SU-DHL-6 (cell line): ENCODE results near the gene OBP2A.
"Not testable (repeated sequence)": the region's sequence is repeated elsewhere in the genome, so short reads cannot be mapped to it uniquely, and the experiment has no call there.

ENCODE experiments used
- H2AFZ ChIP-seq: fragments of 200-600 bp; sonication (generic); 2 replicates; pipeline ENCODE4 v1.6.1; 2014; ENCODE audit warnings: low read depth, mild to moderate bottlenecking, moderate library complexity, mixed read lengths, antibody characterized with exemption, low read length; ENCODE audit not compliant: severe bottlenecking
- H3F3A ChIP-seq: fragments of 200-600 bp; shearing (Covaris generic); 2 replicates; pipeline ENCODE4 v1.6.0; 2016; ENCODE audit warnings: antibody characterized with exemption, mild to moderate bottlenecking; ENCODE audit not compliant: insufficient read depth
- H3K27ac ChIP-seq: fragments of 200-600 bp; sonication (generic); 2 replicates; pipeline ENCODE4 v1.5.1; 2016; ENCODE audit warnings: low read depth, mild to moderate bottlenecking, low read length, moderate library complexity, mixed read lengths
- H3K27me3 ChIP-seq: fragments of 200-600 bp; sonication (generic), shearing (Covaris generic); 2 replicates; pipeline ENCODE4 v1.6.0; 2014; ENCODE audit warnings: mild to moderate bottlenecking, low read length
- H3K36me3 ChIP-seq: fragments of 200-600 bp; sonication (generic); 2 replicates; pipeline ENCODE4 v1.6.1; 2014; ENCODE audit warnings: mild to moderate bottlenecking, low read length, mixed read lengths
- H3K4me2 ChIP-seq: fragments of 300-600, 200-600 bp; shearing (Covaris generic), sonication (generic); 2 replicates; pipeline ENCODE4 v1.6.0; 2014; ENCODE audit warnings: low read length, low read depth, mild to moderate bottlenecking; ENCODE audit not compliant: poor library complexity, severe bottlenecking
- H3K4me3 ChIP-seq: fragments of 200-600 bp; sonication (generic); 2 replicates; pipeline ENCODE4 v1.5.1; 2014; ENCODE audit warnings: antibody characterized with exemption, low read length, mild to moderate bottlenecking, mixed read lengths; ENCODE audit not compliant: insufficient read depth, poor library complexity, severe bottlenecking
- H3K79me2 ChIP-seq: fragments of 200-600 bp; sonication (generic); 2 replicates; pipeline ENCODE4 v1.6.1; 2014; ENCODE audit warnings: mild to moderate bottlenecking, low read length, moderate library complexity; ENCODE audit not compliant: insufficient read depth
- H3K9ac ChIP-seq: fragments of 200-600 bp; sonication (generic); 2 replicates; pipeline ENCODE4 v1.7.0; 2014; ENCODE audit warnings: mild to moderate bottlenecking, low read length
- H3K9me2 ChIP-seq: fragments of 200-600 bp; sonication (generic); replicated peaks from 2 replicates; pipeline ENCODE4 v1.6.1; 2014; ENCODE audit warnings: low read length; ENCODE audit not compliant: insufficient read depth
- H3K9me3 ChIP-seq: fragments of 200-600 bp; sonication (generic); 2 replicates; pipeline ENCODE4 v1.6.1; 2014; ENCODE audit warnings: low read length, mixed read lengths; ENCODE audit not compliant: insufficient read depth
- H4K20me1 ChIP-seq: fragments of 200-600 bp; sonication (generic); 2 replicates; pipeline ENCODE4 v1.6.1; 2014; ENCODE audit warnings: low read depth, mild to moderate bottlenecking, antibody characterized with exemption, low read length, moderate library complexity, mixed read lengths
- EZH2phosphoT487 ChIP-seq: fragments of 200-600 bp; sonication (generic), shearing (Covaris generic); conservative IDR thresholded peaks from 2 replicates; pipeline ENCODE4 v1.6.1; 2018; ENCODE audit warnings: mild to moderate bottlenecking, antibody characterized with exemption, low read length, moderate library complexity, mixed read lengths
- TF ChIP-seq, protein P1 (sequence below): fragments of 200-600 bp; sonication (generic); IDR thresholded peaks from one replicate; pipeline ENCODE4 v1.5.1; 2017; ENCODE audit warnings: antibody characterized with exemption, mild to moderate bottlenecking, low read length, moderate library complexity; ENCODE audit not compliant: insufficient read depth, poor library complexity, severe bottlenecking

OBP2A gene

GRCh38 chr9:135533674-135534073 lies 12.3 kb upstream of the OBP2A start:
- TF ChIP-seq EZH2phosphoT487, result no peak
- TF ChIP-seq, protein P1, sequence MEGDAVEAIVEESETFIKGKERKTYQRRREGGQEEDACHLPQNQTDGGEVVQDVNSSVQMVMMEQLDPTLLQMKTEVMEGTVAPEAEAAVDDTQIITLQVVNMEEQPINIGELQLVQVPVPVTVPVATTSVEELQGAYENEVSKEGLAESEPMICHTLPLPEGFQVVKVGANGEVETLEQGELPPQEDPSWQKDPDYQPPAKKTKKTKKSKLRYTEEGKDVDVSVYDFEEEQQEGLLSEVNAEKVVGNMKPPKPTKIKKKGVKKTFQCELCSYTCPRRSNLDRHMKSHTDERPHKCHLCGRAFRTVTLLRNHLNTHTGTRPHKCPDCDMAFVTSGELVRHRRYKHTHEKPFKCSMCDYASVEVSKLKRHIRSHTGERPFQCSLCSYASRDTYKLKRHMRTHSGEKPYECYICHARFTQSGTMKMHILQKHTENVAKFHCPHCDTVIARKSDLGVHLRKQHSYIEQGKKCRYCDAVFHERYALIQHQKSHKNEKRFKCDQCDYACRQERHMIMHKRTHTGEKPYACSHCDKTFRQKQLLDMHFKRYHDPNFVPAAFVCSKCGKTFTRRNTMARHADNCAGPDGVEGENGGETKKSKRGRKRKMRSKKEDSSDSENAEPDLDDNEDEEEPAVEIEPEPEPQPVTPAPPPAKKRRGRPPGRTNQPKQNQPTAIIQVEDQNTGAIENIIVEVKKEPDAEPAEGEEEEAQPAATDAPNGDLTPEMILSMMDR, result no peak
- Histone ChIP-seq H3K9me2 (no peaks in the 10 kb centered on the region), H3K36me3 (no peaks in the 10 kb centered on the region), H3K9me3 (no peaks in the 10 kb centered on the region), H2AFZ (no peak overlapping the region), H3K9ac (no peak overlapping the region), H3K4me2 (no peak overlapping the region), H3K27me3 (no peaks in the 10 kb centered on the region), H3K4me3 (no peak overlapping the region), H3F3A (no peaks in the 10 kb centered on the region), H3K79me2 (no peaks in the 10 kb centered on the region), H3K27ac (no peak overlapping the region), H4K20me1 (no peaks in the 10 kb centered on the region)

- H2AFZ ChIP-seq, H3K27me3 ChIP-seq, H3K9me3 ChIP-seq, H3K36me3 ChIP-seq, H3K27ac ChIP-seq, H3K9me2 ChIP-seq, H3K4me2 ChIP-seq, H3K9ac ChIP-seq, H4K20me1 ChIP-seq, H3K4me3 ChIP-seq, H3K79me2 ChIP-seq, H3F3A ChIP-seq: not testable (repeated sequence)
Observed at GRCh38 chr9:135534192-135534711, 11.7 kb upstream of the OBP2A start.

- H4K20me1 ChIP-seq, H3F3A ChIP-seq, H3K9me3 ChIP-seq, H3K4me2 ChIP-seq, H3K79me2 ChIP-seq, H3K27ac ChIP-seq, H3K4me3 ChIP-seq, H2AFZ ChIP-seq, H3K9me2 ChIP-seq, H3K27me3 ChIP-seq, H3K9ac ChIP-seq, H3K36me3 ChIP-seq: not testable (repeated sequence)
Observed at GRCh38 chr9:135534826-135535225, 11.1 kb upstream of the OBP2A start.

- not testable (repeated sequence) for H3K9me3 ChIP-seq, H3K4me2 ChIP-seq, H3K4me3 ChIP-seq, H3F3A ChIP-seq, H3K9ac ChIP-seq, H3K36me3 ChIP-seq, H3K27ac ChIP-seq, H3K79me2 ChIP-seq, H3K9me2 ChIP-seq, H4K20me1 ChIP-seq, H2AFZ ChIP-seq, H3K27me3 ChIP-seq
Observed at GRCh38 chr9:135535631-135536030, 10.3 kb upstream of the OBP2A start.

DNA sequence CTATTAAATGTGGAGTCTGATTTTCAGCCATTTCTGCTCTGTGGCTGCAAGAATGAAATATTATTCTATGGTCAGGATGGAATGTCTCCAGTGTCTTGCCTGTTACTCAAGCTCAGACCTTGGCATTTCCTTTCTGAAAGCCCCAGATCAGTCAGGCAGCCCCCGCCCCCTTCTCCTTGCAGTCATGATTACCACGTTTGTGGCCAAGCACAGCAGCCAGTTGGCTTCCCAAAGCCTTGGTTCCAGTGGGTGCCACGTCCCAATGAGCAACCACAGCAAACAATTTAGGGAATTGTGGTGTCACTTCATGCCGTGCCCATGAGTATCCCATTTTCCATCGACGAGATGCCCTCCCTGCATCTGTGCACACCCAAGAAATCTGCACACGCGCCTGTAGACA lies 9.7 kb upstream of the OBP2A start:
- no peak overlapping the region for H2AFZ ChIP-seq
- no peak overlapping the region for H3K4me3 ChIP-seq
- H3F3A ChIP-seq, result no peaks in the 10 kb centered on the region
- no peaks in the 10 kb centered on the region for H3K79me2 ChIP-seq
- H4K20me1 ChIP-seq, result no peaks in the 10 kb centered on the region
- H3K27ac ChIP-seq, result no peak overlapping the region
- H3K4me2 ChIP-seq, result no peak overlapping the region
- H3K9me3 ChIP-seq, result no peaks in the 10 kb centered on the region
- no peaks in the 10 kb centered on the region for H3K27me3 ChIP-seq
- no peak overlapping the region for H3K9ac ChIP-seq
- no peaks in the 10 kb centered on the region for H3K9me2 ChIP-seq
- H3K36me3 ChIP-seq, result no peaks in the 10 kb centered on the region
- no peak for TF ChIP-seq EZH2phosphoT487
- TF ChIP-seq, protein P1, result no peak

- H3K9me3 ChIP-seq, H3K27ac ChIP-seq, H4K20me1 ChIP-seq, H3K79me2 ChIP-seq, H3K4me2 ChIP-seq, H3F3A ChIP-seq, H2AFZ ChIP-seq, H3K36me3 ChIP-seq, H3K27me3 ChIP-seq, H3K9me2 ChIP-seq, H3K9ac ChIP-seq, H3K4me3 ChIP-seq: not testable (repeated sequence)
Observed at GRCh38 chr9:135543262-135543894, 2.5 kb upstream of the OBP2A start.
